ENCODE data around the gene DAP. TPM values are rescaled to one million over a fixed set of nuclear protein-coding genes. Genes with fewer than 3 reads are reported as not detected.

The DAP gene
- total RNA-seq, 1 experiment from 2014 or later: 47.2 TPM

DNA sequence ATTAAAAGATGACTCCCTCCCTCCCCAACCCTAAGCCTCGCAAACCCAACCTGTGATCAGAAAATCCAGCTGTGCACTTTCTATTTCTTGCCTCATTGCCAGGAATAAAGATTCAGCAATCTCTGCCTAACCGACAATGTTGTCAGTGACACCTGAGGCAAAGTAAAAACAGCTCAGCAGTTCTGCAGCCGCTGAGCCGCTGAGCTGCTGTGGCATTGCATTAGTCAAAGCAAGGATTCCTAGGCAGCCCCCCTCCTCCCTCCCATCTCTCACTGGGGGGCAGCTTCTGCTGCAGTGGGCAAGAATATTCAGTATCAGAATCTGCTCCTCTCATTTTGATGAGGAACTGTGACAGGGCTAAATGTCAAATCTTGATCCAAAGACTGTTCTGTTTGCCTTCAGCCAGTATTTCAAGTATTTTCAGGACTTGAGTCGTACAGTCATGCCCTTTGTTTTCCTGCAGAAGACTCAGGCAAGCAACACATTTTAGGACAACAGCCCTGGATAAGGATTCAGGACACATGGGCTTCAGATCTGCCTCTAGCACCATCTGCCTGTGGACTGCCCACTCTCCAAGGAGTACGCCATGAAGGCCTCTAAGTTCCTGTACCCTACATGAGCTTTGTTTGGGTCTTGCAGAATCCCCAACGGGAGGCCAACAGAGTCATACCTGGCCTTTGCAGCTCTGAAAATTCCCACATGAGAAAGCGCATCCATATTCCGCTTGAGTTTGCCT, 41.1 kb upstream of the DAP start:
- no peak overlapping the region for H3K23ac ChIP-seq (ENCODE audit: insufficient read length, low read depth, low read length)
- H3K27me3 ChIP-seq (ENCODE audit: insufficient read depth, low read length): no peaks in the 10 kb centered on the region
- no peaks in the 10 kb centered on the region for H3K4me1 ChIP-seq (ENCODE audit: insufficient read depth, low read length)
- no peak overlapping the region for H2AK5ac ChIP-seq (ENCODE audit: insufficient read length, low read length)
- no peak overlapping the region for H3T11ph ChIP-seq (ENCODE audit: low read length)
- H4K20me1 ChIP-seq (ENCODE audit: control insufficient read depth, insufficient read depth, insufficient read length): no peaks in the 10 kb centered on the region
- no peak overlapping the region for H2BK15ac ChIP-seq (ENCODE audit: low read depth, low read length)
- no peak overlapping the region for H2BK120ac ChIP-seq (ENCODE audit: low read depth, low read length, poor library complexity, severe bottlenecking)
- no peak overlapping the region for H2BK12ac ChIP-seq (ENCODE audit: insufficient read length, low read depth, low read length)
- H2AFZ ChIP-seq (ENCODE audit: low read length): no peak overlapping the region
- Mint-ChIP-seq H3K36me3 (ENCODE audit: insufficient read depth in 1 of 3, low read depth in 3 of 3) (no peaks in the 10 kb centered on the region), H3K4me3 (no peak overlapping the region), H3K9me3 (no peaks in the 10 kb centered on the region; a peak in 2 of 5 replicates), H3K4me1 (peaks cover 8 to 14% of the 10 kb centered on the region in 2 experiments), H3K27ac (no peak overlapping the region), H3K27me3 (ENCODE audit: low read depth) (peaks cover 9% of the 10 kb centered on the region)
- no peak overlapping the region for H3K27ac ChIP-seq (ENCODE audit: insufficient read length, low read depth, low read length)
- H3K18ac ChIP-seq (ENCODE audit: insufficient read length, low read depth, low read length): no peak overlapping the region
- H3K4ac ChIP-seq (ENCODE audit: low read depth, low read length): no peak overlapping the region
- H3K79me1 ChIP-seq (ENCODE audit: insufficient read depth, low read depth, low read length, poor library complexity, severe bottlenecking): no peaks in the 10 kb centered on the region
- no CpG with 5 or more reads among the region's 9 CpGs for WGBS (ENCODE audit: extremely low coverage, insufficient read length, low lambda C conversion rate)
- H3K23me2 ChIP-seq (ENCODE audit: insufficient read length, low read depth, low read length, poor library complexity, severe bottlenecking): no peaks in the 10 kb centered on the region
- TF ChIP-seq, protein P1, sequence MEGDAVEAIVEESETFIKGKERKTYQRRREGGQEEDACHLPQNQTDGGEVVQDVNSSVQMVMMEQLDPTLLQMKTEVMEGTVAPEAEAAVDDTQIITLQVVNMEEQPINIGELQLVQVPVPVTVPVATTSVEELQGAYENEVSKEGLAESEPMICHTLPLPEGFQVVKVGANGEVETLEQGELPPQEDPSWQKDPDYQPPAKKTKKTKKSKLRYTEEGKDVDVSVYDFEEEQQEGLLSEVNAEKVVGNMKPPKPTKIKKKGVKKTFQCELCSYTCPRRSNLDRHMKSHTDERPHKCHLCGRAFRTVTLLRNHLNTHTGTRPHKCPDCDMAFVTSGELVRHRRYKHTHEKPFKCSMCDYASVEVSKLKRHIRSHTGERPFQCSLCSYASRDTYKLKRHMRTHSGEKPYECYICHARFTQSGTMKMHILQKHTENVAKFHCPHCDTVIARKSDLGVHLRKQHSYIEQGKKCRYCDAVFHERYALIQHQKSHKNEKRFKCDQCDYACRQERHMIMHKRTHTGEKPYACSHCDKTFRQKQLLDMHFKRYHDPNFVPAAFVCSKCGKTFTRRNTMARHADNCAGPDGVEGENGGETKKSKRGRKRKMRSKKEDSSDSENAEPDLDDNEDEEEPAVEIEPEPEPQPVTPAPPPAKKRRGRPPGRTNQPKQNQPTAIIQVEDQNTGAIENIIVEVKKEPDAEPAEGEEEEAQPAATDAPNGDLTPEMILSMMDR (conservative IDR thresholded peaks at IDR 0.05): no peak; the same call in 2 of the 3 replicates
- no peak overlapping the region for H4K91ac ChIP-seq (ENCODE audit: insufficient read length, low read depth, low read length)
- H3K9me3 ChIP-seq (ENCODE audit: control insufficient read depth, low read depth, low read length): no peaks in the 10 kb centered on the region
- no peak overlapping the region for H3K4me2 ChIP-seq (ENCODE audit: insufficient read depth, insufficient read length, low read length)
- no peak overlapping the region for H2BK20ac ChIP-seq (ENCODE audit: low read depth, low read length, poor library complexity, severe bottlenecking)
- H3K79me2 ChIP-seq (ENCODE audit: insufficient read depth, low read length): no peaks in the 10 kb centered on the region
- H3K9ac ChIP-seq (ENCODE audit: extremely low read depth, insufficient read length, low read length): no peak overlapping the region
- H4K8ac ChIP-seq (replicated peaks; ENCODE audit: insufficient read length, low read depth, low read length): no peak overlapping the region
- H2BK5ac ChIP-seq (ENCODE audit: insufficient read length, low read length): no peak overlapping the region
- no peak overlapping the region for H3K56ac ChIP-seq (ENCODE audit: insufficient read length, low read depth, low read length)
- no peak overlapping the region for H3K14ac ChIP-seq (ENCODE audit: insufficient read depth, low read length)
- DNase-seq: no peak
- H4K5ac ChIP-seq (ENCODE audit: insufficient read length, low read depth, low read length): no peak overlapping the region

Measured in H9 (cell line).